ENCODE results near the gene SIGLEC8. TPM values are rescaled to one million over a fixed set of nuclear protein-coding genes. Genes with fewer than 3 reads are reported as not detected.
"Not testable (repeated sequence)": the region's sequence is repeated elsewhere in the genome, so short reads cannot be mapped to it uniquely, and the experiment has no call there.

Gene SIGLEC8
- total RNA-seq, 2 donors from 2014 or later = 0.32 to 0.94 TPM

- DNase-seq = no peak
- no peak overlapping the region for H3K4me3 ChIP-seq
Observed at GRCh38 chr19:51421229-51422052, 36.8 kb downstream of the SIGLEC8 start.

GRCh38 chr19:51420511-51420910, 37.7 kb downstream of the SIGLEC8 start:
- H3K4me1 ChIP-seq; H3K27ac ChIP-seq; H3K9me3 ChIP-seq; H3K27me3 ChIP-seq; DNase-seq; H3K9ac ChIP-seq (ENCODE audit: low read depth in 2 of 2, low read length in 2 of 2); intact Hi-C loops (cut with DNase I); H3K36me3 ChIP-seq; H3K4me3 ChIP-seq: not testable (repeated sequence)

More at GRCh38 chr19:51421229-51422052, 36.8 kb downstream of the SIGLEC8 start:
- Histone ChIP-seq H3K9me3 (no peaks in the 10 kb centered on the region), H3K27ac (no peak overlapping the region), H3K27me3 (no peaks in the 10 kb centered on the region), H3K9ac (ENCODE audit: low read depth in 2 of 2, low read length in 2 of 2) (no peak overlapping the region), H3K36me3 (no peaks in the 10 kb centered on the region), H3K4me1 (no peaks in the 10 kb centered on the region)
- no peak for TF ChIP-seq CTCF (IDR thresholded peaks at IDR 0.05)
- intact Hi-C loops (cut with DNase I) = no loop called here

- no peak overlapping the region for H3K9ac ChIP-seq (ENCODE audit: low read depth in 2 of 2, low read length in 2 of 2)
- H3K4me3 ChIP-seq = no peak overlapping the region
- H3K4me1 ChIP-seq = no peaks in the 10 kb centered on the region
- H3K9me3 ChIP-seq = no peaks in the 10 kb centered on the region
- intact Hi-C loops (cut with DNase I) = no loop called here
- no peak for DNase-seq
- no peaks in the 10 kb centered on the region for H3K36me3 ChIP-seq
- H3K27ac ChIP-seq = no peak overlapping the region
- H3K27me3 ChIP-seq = no peaks in the 10 kb centered on the region
- no peak for TF ChIP-seq CTCF (IDR thresholded peaks at IDR 0.05)
Observed at GRCh38 chr19:51418707-51419106, 39.5 kb downstream of the SIGLEC8 start.

GRCh38 chr19:51417810-51418157, 40.5 kb downstream of the SIGLEC8 start:
- Histone ChIP-seq H3K27ac (no peak overlapping the region), H3K36me3 (no peaks in the 10 kb centered on the region), H3K4me3 (no peak overlapping the region), H3K9ac (ENCODE audit: low read depth in 2 of 2, low read length in 2 of 2) (no peak overlapping the region), H3K27me3 (no peaks in the 10 kb centered on the region), H3K9me3 (no peaks in the 10 kb centered on the region), H3K4me1 (no peaks in the 10 kb centered on the region)
- intact Hi-C loops (cut with DNase I) = no loop called here
- no peak for TF ChIP-seq CTCF (IDR thresholded peaks at IDR 0.05)
- no peak for DNase-seq

GRCh38 chr19:51417107-51417809, 41.0 kb downstream of the SIGLEC8 start, which contains the start of gene SIGLEC10:
Gene SIGLEC10, minus strand, starts transcription at chr19:51417642. Its CDS starts 61 bp downstream, at chr19:51417581.
- no peak for TF ChIP-seq CTCF (IDR thresholded peaks at IDR 0.05)
- Histone ChIP-seq H3K36me3 (no peaks in the 10 kb centered on the region), H3K9me3 (no peaks in the 10 kb centered on the region), H3K4me1 (no peaks in the 10 kb centered on the region), H3K4me3 (no peak within 1 kb of the TSS), H3K27ac (no peak within 1 kb of the TSS), H3K9ac (ENCODE audit: low read depth in 2 of 2, low read length in 2 of 2) (no peak within 1 kb of the TSS), H3K27me3 (no peaks in the 10 kb centered on the region)
- intact Hi-C loops (cut with DNase I) = no loop called here
- no peak for DNase-seq

GRCh38 chr19:51416422-51416821, 41.8 kb downstream of the SIGLEC8 start:
- DNase-seq = not testable (repeated sequence)

More at GRCh38 chr19:51416422-51416821, 41.8 kb downstream of the SIGLEC8 start:
- intact Hi-C loops (cut with DNase I); H3K27me3 ChIP-seq; H3K36me3 ChIP-seq; H3K9me3 ChIP-seq; H3K4me3 ChIP-seq; H3K27ac ChIP-seq; H3K9ac ChIP-seq (ENCODE audit: low read depth in 2 of 2, low read length in 2 of 2); H3K4me1 ChIP-seq: not testable (repeated sequence)

All from colonic mucosa (tissue), 4 donors.